GM12872 (cell line): ENCODE results near the gene IVD.

Experiments
- TF ChIP-seq, protein P1 (sequence below): IDR thresholded peaks from 3 replicates; pipeline ENCODE4 v1.5.1; 2011; ENCODE audit warnings: low read depth, mild to moderate bottlenecking, low read length, moderate library complexity; ENCODE audit not compliant: insufficient read depth

Gene IVD

DNA sequence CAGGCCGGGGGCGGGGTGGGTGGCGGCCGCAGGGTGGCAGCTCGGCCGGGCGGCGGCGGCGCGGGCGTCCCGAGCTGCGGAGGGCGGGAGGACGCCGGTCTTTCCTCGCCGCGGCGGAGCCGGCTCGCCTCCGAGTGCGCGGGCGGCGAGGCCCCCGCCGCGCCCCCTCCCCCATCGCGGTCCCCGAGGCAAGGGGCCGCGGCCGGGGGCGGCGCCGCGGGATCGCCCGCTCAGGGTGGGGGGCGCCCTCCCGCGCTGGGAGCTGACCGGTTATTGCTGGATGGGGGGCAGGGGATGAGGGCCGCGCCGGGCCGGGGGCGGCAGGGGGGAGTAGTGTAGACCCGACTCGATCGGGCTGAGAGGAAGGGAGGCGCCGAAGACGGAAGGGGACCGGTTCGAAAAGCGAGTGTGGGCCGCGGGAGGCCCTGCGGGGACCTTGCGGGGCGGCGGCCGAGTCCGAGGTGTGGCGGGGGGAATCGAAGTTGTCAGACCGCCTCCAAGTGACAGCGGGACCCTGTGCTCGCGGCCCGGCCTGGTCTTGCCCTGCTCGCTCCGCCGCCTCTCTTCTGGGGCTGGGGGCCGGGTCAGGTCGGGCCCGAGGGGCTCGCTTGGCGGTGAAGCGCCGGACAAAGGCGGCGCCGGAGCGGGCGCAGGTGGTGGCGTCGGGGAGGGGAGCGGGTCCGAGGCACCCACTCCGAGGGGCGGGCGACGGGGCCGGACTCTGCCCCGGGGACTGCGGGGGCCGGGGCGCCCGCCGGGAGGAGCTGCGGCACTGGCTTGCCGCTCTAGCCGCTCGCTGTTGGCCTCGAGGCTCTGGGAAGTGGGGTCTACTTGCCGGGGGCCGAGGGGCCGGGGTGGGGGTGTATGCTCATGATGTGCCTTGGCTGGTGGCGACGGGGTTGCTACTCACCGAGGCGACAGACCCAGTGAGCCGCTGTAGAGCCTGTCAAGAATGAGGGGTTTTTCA, 36.3 kb downstream of the IVD start:
- TF ChIP-seq, protein P1, sequence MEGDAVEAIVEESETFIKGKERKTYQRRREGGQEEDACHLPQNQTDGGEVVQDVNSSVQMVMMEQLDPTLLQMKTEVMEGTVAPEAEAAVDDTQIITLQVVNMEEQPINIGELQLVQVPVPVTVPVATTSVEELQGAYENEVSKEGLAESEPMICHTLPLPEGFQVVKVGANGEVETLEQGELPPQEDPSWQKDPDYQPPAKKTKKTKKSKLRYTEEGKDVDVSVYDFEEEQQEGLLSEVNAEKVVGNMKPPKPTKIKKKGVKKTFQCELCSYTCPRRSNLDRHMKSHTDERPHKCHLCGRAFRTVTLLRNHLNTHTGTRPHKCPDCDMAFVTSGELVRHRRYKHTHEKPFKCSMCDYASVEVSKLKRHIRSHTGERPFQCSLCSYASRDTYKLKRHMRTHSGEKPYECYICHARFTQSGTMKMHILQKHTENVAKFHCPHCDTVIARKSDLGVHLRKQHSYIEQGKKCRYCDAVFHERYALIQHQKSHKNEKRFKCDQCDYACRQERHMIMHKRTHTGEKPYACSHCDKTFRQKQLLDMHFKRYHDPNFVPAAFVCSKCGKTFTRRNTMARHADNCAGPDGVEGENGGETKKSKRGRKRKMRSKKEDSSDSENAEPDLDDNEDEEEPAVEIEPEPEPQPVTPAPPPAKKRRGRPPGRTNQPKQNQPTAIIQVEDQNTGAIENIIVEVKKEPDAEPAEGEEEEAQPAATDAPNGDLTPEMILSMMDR = 0 out of 3 replicates have a peak, but pooled peaks have one; percentile 5

- TF ChIP-seq, protein P1 = no peak
Measured at GRCh38 chr15:40443255-40443654, 37.7 kb downstream of the IVD start.

- TF ChIP-seq, protein P1 = no peak
Measured at GRCh38 chr15:40443846-40444245, 38.3 kb downstream of the IVD start.

DNA sequence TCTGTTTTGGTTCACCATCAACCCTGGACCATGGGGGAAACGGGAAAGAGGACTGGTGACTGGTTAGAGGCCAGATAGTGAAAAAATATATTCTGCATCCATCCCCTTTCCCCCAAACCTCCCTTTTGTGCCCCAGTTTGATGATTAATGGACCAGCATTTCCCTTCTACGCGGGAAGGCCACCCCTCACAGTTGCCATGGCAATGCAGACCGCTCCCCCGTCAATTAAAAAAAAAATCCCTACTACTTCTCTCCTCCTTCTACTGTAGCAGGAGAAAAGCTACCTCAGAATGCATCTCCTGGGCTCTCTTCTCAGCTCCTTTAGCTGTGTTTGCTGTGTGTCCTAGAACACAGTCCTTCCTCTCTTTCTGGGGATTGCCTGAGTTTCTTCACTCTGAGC, 39.1 kb downstream of the IVD start:
- TF ChIP-seq, protein P1 = no peak

DNA sequence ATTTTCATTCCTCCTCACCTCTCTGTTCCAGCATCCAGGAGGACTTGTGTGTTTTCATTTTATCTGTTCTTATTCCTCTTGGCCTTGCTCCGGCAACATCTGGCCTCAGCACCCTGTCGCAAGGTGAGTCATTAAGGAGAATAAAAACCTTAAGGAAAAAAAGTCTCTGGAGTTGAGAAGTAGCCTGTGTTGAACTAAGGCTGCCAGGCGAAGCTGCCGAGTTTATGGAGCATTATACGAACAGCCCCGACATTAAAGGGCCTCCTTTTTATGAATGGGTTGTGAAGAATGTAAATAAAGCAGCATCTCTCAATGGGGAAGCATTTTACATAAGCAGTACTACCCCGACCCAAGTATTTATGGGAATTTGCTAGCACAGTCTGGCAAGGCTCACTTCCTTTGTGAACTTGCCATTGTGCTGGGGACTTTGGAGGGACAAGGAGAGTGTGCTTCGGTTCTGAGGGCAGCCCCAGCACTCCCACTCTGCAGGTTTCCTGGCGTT, 39.9 kb downstream of the IVD start:
- TF ChIP-seq, protein P1 = no peak

- TF ChIP-seq, protein P1 = no peak
Measured at GRCh38 chr15:40446144-40446543, 40.5 kb downstream of the IVD start.

- TF ChIP-seq, protein P1 = no peak
Measured at GRCh38 chr15:40448354-40448753, 42.8 kb downstream of the IVD start.
